BJ (cell line): ENCODE results near the gene PRKACB. TPM values are rescaled to one million over a fixed set of nuclear protein-coding genes. Genes with fewer than 3 reads are reported as not detected.

Experiments used
- CTCF ChIA-PET: fragments of 350-600 bp; formaldehyde crosslinking; extraction: SDS; loops from one replicate; lab custom pipeline; 2021; ENCODE audit warnings: antibody characterized with exemption, inconsistent platforms; lab: Yijun Ruan, JAX
- POLR2A ChIA-PET: fragments of 300-600 bp; sonication (Branson Sonifier 250); formaldehyde crosslinking; extraction: SDS; loops from one replicate; lab custom pipeline; 2021; ENCODE audit warnings: antibody characterized with exemption; lab: Charles Lee
- DNase-seq: peaks from one replicate; pipeline ENCODE4 v3.0.0-alpha.2; 2011; ENCODE audit warnings: low read depth
- H3K27me3 ChIP-seq: 2 replicates; pipeline ENCODE4 v1.6.0; 2011; ENCODE audit warnings: low read length; ENCODE audit not compliant: control insufficient read depth, insufficient read depth
- H3K36me3 ChIP-seq: 2 replicates; pipeline ENCODE4 v1.5.1; 2011; ENCODE audit warnings: low read length; ENCODE audit not compliant: control insufficient read depth, insufficient read depth
- H3K4me3 ChIP-seq: 2 replicates; pipeline ENCODE4 v1.5.1; 2011; ENCODE audit warnings: low read depth, mild to moderate bottlenecking, control low read depth, low read length
- CTCF ChIP-seq: IDR thresholded peaks from 2 replicates; pipeline ENCODE4 v1.5.1; 2011; ENCODE audit warnings: low read depth, mild to moderate bottlenecking, control low read depth, inconsistent platforms, low read length, moderate library complexity; ENCODE audit not compliant: insufficient read depth
- polyA plus RNA-seq: library from polyadenylated mRNA; depleted of rRNA; stranded (reverse); fragments of >200 nt; gene quantifications from 2 replicates; pipeline ENCODE4 v1.2.3, GENCODE V29; 2011

Gene PRKACB
- polyA plus RNA-seq, 1 experiment, result 8.4 TPM

GRCh38 chr1:84171481-84171880 is 27.4 kb downstream of the PRKACB start:
- Histone ChIP-seq H3K36me3 (no peaks in the 10 kb centered on the region), H3K27me3 (no peaks in the 10 kb centered on the region), H3K4me3 (no peak overlapping the region)
- CTCF ChIA-PET, result no interaction called here
- TF ChIP-seq CTCF, result no peak
- POLR2A ChIA-PET, result no interaction called here
- DNase-seq, result no peak

- Histone ChIP-seq H3K27me3 (no peaks in the 10 kb centered on the region), H3K36me3 (no peaks in the 10 kb centered on the region), H3K4me3 (no peak overlapping the region)
- no peak for TF ChIP-seq CTCF
- DNase-seq, result peak; percentile 8
- ChIA-PET POLR2A (no interaction called here), CTCF (no interaction called here)
Observed at GRCh38 chr1:84174051-84174556, 30.0 kb downstream of the PRKACB start.

GRCh38 chr1:84181350-84182005 is 37.4 kb downstream of the PRKACB start:
- Histone ChIP-seq H3K27me3 (no peaks in the 10 kb centered on the region), H3K36me3 (no peaks in the 10 kb centered on the region), H3K4me3 (no peak overlapping the region)
- no peak for TF ChIP-seq CTCF
- CTCF ChIA-PET, result no interaction called here
- DNase-seq, result no peak
- POLR2A ChIA-PET, result no interaction called here

GRCh38 chr1:84190455-84190854 is 46.4 kb downstream of the PRKACB start:
- Histone ChIP-seq H3K27me3 (no peaks in the 10 kb centered on the region), H3K4me3 (no peak overlapping the region), H3K36me3 (no peaks in the 10 kb centered on the region; the same call in 1 of the 2 replicates)
- POLR2A ChIA-PET, result no interaction called here
- CTCF ChIA-PET, result no interaction called here
- DNase-seq, result no peak
- no peak for TF ChIP-seq CTCF

GRCh38 chr1:84192681-84193080 is 48.6 kb downstream of the PRKACB start:
- TF ChIP-seq CTCF, result no peak
- ChIA-PET POLR2A (no interaction called here), CTCF (no interaction called here)
- DNase-seq, result no peak
- no peak overlapping the region for H3K4me3 ChIP-seq
- H3K27me3 ChIP-seq, result no peaks in the 10 kb centered on the region
- H3K36me3 ChIP-seq, result no peaks in the 10 kb centered on the region; the same call in 1 of the 2 replicates
